Activated gamma-delta T cell treated with anti-CD3 and anti-CD28 coated beads, Interleukin-2, amount 50 U/mL, for 16 hours (primary cell): Measurements from ENCODE around the gene SH3GL3.

Experiments used
- DNase-seq: peaks from one replicate; pipeline ENCODE4 v3.0.0-alpha.2; 2020; ENCODE audit warnings: low read depth

SH3GL3 gene

DNA sequence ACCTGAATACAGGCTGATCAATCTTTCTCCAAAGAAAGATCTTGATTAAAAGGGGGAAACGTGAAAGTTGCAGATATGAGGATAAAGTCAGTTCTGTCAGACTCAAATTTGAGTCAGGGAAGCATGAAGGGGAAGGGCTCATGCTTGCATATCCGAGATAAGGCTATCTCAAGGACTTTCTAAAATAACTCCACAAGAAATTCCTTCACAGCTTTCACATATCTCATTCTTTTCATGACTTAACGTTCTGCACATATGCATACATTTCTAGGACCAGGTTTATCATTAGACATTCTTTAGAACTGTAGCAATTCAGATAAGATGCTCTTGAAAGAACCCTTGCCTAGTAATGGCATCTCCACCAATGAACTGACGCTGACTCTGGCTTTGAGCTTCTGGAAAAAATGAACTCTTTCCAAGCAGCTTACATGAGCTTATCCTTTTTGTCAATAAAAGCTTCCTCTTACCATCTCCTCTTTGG, 15.9 kb downstream of the SH3GL3 start:
- no peak for DNase-seq

- no peak for DNase-seq
Measured at GRCh38 chr15:83470887-83471286, 23.7 kb downstream of the SH3GL3 start.

DNA sequence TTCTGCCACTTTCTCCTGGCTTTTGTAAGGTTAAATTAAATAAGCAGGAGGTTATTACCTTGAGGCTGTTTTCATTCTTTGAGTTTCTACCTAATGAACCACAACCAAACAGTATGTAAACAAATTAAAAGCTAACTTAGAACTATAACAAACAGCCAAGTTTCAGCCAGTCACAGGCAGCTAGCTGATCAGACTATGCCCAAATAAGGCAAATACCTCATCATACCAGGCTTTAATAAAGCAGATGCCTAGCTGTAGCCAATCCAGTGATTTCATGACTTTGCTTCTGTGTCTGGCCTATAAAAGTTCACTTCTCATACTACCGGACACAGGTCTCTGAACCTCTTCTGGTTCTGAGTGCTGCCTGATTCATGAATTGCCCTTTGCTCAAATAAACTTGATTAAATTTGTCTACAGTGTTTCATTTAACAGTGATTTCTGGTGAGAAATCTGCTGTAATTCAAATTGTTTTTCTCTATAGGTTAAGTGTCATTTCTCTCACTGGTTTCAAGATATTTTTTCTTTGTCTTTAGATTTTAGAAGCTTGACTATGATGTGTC, 24.2 kb downstream of the SH3GL3 start:
- DNase-seq: no peak

GRCh38 chr15:83472151-83472550, 25.0 kb downstream of the SH3GL3 start:
- DNase-seq: no peak

GRCh38 chr15:83472797-83473196, 25.7 kb downstream of the SH3GL3 start:
- DNase-seq: no peak

- DNase-seq: no peak
Measured at GRCh38 chr15:83474578-83474977, 27.4 kb downstream of the SH3GL3 start.

DNA sequence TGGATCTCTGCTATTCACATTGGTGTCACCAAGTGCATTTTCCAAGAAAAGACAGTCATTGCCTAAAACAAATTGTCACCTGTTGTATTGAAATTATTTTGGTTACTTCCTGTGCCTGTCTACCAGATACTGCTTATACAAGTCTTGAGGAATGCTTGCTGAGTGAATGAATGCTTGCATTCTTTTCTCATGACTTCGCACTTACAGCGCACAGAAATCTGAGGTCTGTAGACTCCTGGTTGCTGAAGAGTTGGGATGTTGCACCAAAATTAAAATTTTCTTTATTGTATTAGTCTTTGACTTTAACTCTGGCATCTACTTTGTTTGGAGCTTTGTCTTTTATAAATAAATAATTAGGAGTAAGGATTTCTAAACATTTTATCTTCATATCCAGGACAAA, 28.4 kb downstream of the SH3GL3 start:
- no peak for DNase-seq

DNA sequence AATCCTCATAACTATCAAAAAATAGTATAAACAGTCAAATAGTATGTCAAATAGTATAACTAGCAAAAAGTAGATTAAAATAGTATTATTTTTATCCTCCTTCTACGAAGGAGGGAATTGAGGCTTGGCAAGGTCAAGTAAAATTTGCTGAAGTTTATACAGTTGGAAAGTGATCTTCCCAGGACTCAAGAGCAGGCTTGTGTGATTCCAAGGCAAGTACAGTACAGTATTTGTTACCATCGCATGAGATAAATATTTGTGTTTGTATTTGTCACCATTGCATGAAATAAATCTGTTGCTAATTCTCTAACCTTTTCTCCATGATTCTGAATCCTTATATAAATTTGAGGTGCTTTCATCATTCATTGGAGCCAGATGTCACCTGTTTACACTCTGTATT, 28.9 kb downstream of the SH3GL3 start:
- DNase-seq: no peak

DNA sequence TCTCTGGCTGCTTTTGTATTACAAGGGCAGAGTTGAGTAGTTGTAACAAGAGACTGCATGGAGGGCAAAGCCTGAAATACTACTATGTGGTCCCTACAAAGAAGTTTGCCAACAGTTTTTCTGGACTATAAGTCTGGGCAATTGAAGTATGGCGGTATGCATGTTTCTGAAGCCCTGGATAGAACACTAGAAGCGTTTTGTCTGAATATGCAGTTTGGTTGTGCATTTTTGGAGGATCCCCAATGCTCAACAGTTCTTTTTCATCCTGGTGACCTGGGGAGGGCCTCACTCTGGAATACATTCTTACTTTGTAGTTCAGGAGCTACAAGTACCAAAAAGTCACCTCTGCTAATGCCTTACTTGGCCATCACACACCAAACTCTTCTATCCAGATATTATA, 29.6 kb downstream of the SH3GL3 start:
- DNase-seq: no peak

GRCh38 chr15:83477172-83477807, 30.1 kb downstream of the SH3GL3 start:
- no peak for DNase-seq

DNA sequence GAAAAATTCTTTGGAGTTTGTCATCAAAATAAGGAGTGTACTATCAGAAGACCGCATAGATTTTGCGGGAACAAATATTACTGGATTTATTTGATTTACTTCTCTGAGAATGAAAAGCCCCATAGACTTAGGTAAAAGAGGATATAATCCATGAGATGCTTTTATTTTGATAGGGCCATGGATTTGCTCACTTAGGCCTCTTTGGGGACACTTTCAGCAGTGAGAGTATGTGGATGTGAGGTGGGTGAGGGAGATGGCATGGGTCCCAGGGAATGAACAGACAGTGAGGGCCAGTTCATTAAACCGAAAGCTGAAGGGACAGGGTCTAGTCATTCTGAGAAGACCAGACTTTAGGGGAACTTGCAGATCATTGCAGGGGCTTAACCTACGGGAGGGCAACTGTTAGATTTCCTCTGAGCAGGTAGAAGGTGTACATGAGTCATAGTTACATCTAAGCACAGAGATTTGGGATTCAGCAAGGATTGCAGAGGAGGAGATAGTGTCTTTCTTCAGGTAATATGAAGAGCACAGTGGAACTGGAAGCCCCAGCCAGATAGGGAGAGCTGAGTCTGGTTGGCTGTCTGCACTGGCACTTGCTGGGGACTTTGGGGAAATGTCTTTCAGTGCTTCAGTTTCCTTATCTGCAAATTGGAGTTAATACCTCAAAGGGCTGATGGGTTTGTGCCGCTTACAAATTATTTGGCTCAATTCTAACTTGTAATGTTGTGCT, 30.8 kb downstream of the SH3GL3 start:
- no peak for DNase-seq

GRCh38 chr15:83483612-83484011, 36.5 kb downstream of the SH3GL3 start:
- DNase-seq: no peak

DNA sequence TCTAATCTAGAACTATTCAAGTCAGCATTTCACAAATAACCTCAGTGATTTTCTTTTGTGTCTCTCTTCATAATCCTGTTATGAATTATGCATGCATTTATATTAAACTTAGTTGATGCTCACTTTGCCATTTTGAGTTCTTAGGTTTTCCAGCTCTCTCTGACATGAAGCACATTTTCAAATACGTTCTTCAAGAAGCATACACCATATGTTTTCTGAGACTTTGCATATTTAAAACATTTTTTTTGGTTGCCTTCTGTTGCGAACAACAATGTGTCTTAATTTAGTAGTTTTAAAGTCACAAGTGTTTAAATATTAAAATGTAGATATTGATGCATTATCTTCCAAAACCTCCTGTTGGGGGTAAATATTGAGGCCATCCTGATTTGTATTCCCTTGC, 37.5 kb downstream of the SH3GL3 start:
- no peak for DNase-seq

GRCh38 chr15:83486363-83486762, 39.2 kb downstream of the SH3GL3 start:
- no peak for DNase-seq

DNA sequence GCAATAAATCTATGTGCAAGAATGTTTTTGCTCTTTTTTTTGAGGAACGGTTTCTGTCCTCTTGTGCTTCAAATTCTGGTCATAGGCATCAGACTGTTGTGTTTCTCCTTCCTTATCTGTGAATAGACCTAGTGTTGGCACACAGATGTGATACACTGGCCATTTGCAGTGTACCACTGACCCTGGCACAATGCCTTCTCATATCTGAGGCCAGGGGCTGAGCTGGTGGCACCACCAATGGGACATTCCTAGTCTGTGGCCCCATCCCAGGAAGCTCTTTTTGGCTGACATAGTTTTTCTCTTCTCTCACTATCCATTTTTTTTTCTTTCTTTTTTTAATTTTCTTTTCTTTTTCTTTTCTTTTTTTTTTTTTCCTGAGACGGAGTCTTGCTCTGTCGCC, 40.4 kb downstream of the SH3GL3 start:
- no peak for DNase-seq

DNA sequence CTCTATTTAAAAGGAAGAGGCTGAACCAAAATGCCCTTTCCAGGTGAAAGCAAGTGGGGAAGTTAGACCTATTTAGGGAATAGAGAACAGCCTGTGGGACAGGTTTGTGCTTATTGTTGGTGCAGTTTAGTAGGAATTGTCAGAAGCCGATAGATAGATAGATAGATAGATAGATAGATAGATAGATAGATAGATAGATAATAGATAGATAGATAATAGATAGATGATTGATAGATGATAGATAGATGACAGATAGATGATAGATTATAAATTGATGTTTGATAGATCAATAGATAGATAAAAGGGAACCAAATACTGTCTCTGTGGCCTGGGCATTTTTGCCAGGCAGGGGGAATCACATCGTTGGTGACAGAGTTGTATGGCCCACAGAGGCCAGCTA, 42.5 kb downstream of the SH3GL3 start:
- DNase-seq: no peak

- DNase-seq: no peak
Measured at GRCh38 chr15:83491486-83491885, 44.3 kb downstream of the SH3GL3 start.

- DNase-seq: no peak
Measured at GRCh38 chr15:83496766-83497165, 49.6 kb downstream of the SH3GL3 start.

- DNase-seq: no peak
Measured at GRCh38 chr15:83498374-83498773, 51.2 kb downstream of the SH3GL3 start.

- no peak for DNase-seq
Measured at GRCh38 chr15:83498801-83499200, 51.7 kb downstream of the SH3GL3 start.

GRCh38 chr15:83499476-83499875, 52.3 kb downstream of the SH3GL3 start:
- no peak for DNase-seq

GRCh38 chr15:83503595-83504364, 56.6 kb downstream of the SH3GL3 start:
- no peak for DNase-seq

GRCh38 chr15:83504365-83504764, 57.2 kb downstream of the SH3GL3 start:
- no peak for DNase-seq
